H7 (cell line): ENCODE measurements around the gene PPM1E. TPM values are rescaled to one million over a fixed set of nuclear protein-coding genes. Genes with fewer than 3 reads are reported as not detected.

Experiments
- DNase-seq: peaks from one replicate; pipeline ENCODE4 v3.0.0; 2012
- H3K27me3 ChIP-seq: 2 replicates; pipeline ENCODE4 v1.6.0; 2011; ENCODE audit warnings: mild to moderate bottlenecking, low read length; ENCODE audit not compliant: control insufficient read depth, insufficient read depth
- H3K36me3 ChIP-seq: replicated peaks from 2 replicates; pipeline ENCODE4 v1.5.1; 2011; ENCODE audit warnings: low read length; ENCODE audit not compliant: control insufficient read depth, insufficient read depth
- H3K4me3 ChIP-seq: 2 replicates; pipeline ENCODE4 v1.5.1; 2011; ENCODE audit warnings: low read depth, mild to moderate bottlenecking, control low read depth, low read length, moderate library complexity; ENCODE audit not compliant: insufficient read depth
- total RNA-seq: library from RNA; depleted of rRNA; stranded (reverse); fragments of >200 nt; shearing (Covaris generic); gene quantifications from 2 replicates; pipeline ENCODE4 v1.2.3, GENCODE V29; 2014; rRNA removed

Gene PPM1E
- total RNA-seq, 1 experiment from 2014 or later = 3.5 TPM

DNA sequence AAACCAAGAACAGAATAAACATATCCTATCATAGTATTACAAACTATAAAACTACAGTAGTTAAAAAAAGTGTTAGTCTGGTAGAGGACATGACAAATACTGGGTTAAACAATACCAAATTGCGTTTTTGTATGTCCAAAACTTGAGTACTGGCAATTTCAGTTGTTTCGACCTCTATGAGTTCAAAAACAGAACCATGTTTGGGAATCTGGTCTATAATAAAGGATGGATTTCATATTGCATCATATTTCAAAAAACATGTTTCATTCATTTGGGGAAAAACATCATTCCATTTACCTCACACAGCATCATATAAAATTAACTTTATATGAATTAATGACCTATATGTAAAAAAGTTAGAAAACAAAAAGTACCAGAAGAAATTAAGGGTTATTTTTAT is 269.3 kb downstream of the PPM1E start:
- Histone ChIP-seq H3K4me3 (no peak overlapping the region), H3K36me3 (no peaks in the 10 kb centered on the region), H3K27me3 (no peaks in the 10 kb centered on the region)
- DNase-seq = no peak

DNA sequence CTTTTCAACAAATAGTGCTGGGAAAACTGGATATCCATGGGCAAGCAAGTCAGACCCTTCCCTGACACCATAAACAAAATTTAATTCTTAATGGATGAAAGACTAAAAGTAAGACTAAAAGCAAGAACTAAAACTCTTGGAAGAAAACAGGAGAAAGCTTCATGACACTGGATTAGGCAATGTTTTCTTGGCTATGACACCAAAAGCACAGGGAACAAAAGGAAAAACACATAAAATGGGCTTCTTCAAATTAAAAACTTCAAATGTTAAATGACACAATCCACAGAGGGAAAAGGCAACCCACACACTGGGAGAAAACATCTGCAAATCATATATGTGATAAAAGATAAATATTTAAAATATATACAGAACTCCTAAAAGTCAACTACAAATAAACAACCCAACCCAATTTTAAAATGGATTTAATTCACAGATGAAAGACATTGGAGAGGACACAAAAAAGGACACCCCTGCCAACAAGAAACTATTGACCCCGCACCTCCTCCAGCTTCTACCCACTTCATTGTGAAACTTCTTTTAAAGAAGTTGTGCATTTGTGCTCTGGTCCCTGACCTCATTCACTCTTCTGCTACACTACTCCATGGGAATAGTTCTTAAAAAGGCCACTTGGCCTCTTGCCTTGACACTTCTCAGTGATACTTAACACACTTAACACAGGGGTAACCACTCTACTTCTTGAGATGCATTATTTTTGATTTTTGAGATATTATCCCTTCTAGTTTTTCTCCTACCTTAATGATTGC is 270.7 kb downstream of the PPM1E start:
- Histone ChIP-seq H3K4me3 (no peak overlapping the region), H3K36me3 (no peaks in the 10 kb centered on the region), H3K27me3 (no peaks in the 10 kb centered on the region)
- DNase-seq = no peak

DNA sequence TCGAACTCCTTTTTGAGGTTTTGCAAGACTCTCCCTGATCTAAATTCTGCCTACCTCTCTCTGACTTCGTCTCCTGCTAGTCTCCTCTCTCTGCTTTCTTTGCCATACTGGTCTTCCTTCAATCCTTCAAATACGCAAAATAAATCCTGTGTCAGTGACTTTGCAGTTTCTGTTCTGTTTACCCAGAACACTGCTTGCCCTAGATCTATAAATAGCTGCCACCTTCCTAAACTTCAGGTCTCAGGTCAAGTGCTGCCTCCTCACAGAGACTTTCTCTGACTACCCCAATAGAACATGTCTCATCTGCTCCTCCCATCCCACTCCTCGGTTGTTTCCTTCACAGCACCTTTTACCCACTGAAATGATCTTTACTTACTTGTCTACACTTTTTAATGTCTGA is 272.1 kb downstream of the PPM1E start:
- no peaks in the 10 kb centered on the region for H3K36me3 ChIP-seq

DNA sequence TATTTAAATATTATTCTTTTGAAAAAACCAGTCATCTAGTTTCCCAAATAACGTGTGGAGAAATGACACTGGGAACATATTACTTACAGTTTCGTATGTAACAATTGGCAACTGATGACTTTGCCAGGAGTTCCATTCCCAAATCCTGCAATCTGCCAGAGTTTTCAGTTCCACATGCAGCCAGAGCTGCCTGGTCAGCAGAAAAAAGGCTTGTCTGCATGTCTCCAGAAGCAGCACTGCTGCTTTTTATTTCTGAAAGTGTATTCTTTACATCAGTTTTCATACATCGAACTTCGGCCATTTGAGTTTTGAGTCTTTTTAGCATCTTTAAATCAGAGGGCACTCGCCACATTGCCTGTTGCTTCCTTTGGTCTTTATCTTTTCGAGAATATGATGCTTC is 272.7 kb downstream of the PPM1E start:
- no peaks in the 10 kb centered on the region for H3K36me3 ChIP-seq
- H3K4me3 ChIP-seq = no peak overlapping the region
- DNase-seq = no peak
- no peaks in the 10 kb centered on the region for H3K27me3 ChIP-seq

More for the DNA sequence above, 272.1 kb downstream of the PPM1E start:
- H3K4me3 ChIP-seq = no peak overlapping the region
- no peaks in the 10 kb centered on the region for H3K27me3 ChIP-seq
- DNase-seq = no peak

DNA sequence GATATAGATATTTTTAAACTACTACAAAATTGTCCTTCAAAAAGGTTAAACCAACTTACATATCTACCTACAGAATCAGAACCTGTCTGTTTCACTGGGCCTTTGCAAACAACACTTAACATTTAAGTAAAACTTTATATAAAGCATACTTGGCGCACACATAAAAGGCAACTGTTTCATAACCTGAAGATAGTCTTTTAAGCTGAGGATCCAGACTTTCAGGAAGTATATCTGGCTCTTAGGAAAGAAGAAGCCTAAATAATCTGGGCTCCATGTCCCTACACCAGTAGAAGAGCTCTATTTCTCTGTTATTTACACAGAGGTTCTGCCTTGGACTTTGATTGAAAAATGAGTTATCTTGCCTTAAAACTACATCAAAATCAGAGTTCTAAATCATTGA is 275.2 kb downstream of the PPM1E start:
- H3K27me3 ChIP-seq = no peaks in the 10 kb centered on the region
- no peak overlapping the region for H3K4me3 ChIP-seq
- no peak for DNase-seq
- no peaks in the 10 kb centered on the region; the same call in 1 of the 2 replicates for H3K36me3 ChIP-seq

Other genes starting within 250 kb of the PPM1E start
- 22.6 and 32.3 TPM in 2 replicates for gene MTMR4, start 241.2 kb upstream of the PPM1E start, total RNA-seq
- 0.33 and 0.80 TPM in 2 replicates for gene TEX14, start 63.8 kb upstream of the PPM1E start, total RNA-seq
- 16.5 and 19.3 TPM in 2 replicates for gene RAD51C, start 63.3 kb upstream of the PPM1E start, total RNA-seq